ENCODE measurements around the gene C5orf22.

DNA sequence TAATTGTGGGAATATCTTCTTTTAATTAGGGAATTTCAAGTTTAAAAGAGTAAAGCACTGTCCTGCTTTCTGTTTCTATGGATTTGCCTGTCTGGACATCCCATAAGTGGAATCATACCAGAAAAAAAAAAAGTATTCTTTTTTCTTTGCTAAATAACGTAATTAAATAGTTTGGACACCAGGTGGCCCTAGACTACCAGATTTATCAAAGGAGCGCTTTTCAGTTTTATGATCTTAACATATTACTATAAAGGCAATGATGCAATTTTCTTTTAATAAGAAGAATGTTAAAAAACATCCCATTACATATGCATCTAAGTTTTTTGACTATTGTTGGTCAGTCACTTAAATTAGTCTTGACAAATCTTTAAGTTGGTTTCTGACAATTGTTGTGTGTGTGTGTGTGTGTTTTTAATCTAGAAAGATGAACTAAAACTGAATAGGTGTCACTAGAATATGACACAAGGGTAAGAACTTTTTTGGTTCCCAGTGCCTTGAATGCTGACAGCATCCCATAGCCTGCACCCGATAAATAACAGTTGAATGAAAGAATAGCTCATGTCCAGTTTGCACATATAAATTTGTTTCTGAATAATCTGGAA is 49.5 kb downstream of the C5orf22 start:
- TF ChIP-seq, protein P1, sequence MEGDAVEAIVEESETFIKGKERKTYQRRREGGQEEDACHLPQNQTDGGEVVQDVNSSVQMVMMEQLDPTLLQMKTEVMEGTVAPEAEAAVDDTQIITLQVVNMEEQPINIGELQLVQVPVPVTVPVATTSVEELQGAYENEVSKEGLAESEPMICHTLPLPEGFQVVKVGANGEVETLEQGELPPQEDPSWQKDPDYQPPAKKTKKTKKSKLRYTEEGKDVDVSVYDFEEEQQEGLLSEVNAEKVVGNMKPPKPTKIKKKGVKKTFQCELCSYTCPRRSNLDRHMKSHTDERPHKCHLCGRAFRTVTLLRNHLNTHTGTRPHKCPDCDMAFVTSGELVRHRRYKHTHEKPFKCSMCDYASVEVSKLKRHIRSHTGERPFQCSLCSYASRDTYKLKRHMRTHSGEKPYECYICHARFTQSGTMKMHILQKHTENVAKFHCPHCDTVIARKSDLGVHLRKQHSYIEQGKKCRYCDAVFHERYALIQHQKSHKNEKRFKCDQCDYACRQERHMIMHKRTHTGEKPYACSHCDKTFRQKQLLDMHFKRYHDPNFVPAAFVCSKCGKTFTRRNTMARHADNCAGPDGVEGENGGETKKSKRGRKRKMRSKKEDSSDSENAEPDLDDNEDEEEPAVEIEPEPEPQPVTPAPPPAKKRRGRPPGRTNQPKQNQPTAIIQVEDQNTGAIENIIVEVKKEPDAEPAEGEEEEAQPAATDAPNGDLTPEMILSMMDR (conservative IDR thresholded peaks at IDR 0.05; ENCODE audit: low read depth, low read length), result peak; percentile 63
- no peak for TF ChIP-seq CHD1 (IDR thresholded peaks at IDR 0.05; ENCODE audit: low read depth, low read length)
- TF ChIP-seq NFE2L2 (IDR thresholded peaks at IDR 0.05; ENCODE audit: low read depth, low read length), result no peak
- TF ChIP-seq POLR2A (IDR thresholded peaks at IDR 0.05; ENCODE audit: low read depth, low read length), result no peak
- TF ChIP-seq SMC3 (IDR thresholded peaks at IDR 0.05; ENCODE audit: low read depth, low read length), result peak; percentile 72
- TF ChIP-seq FOS (IDR thresholded peaks at IDR 0.05; ENCODE audit: low read depth, low read length), result no peak
- TF ChIP-seq MAFK (IDR thresholded peaks at IDR 0.05; ENCODE audit: low read depth, low read length), result no peak
- TF ChIP-seq CEBPB (IDR thresholded peaks at IDR 0.05; ENCODE audit: low read depth, low read length), result peak; percentile 58
